H1 (cell line): ENCODE data around the gene GPR101. TPM values are rescaled to one million over a fixed set of nuclear protein-coding genes. Genes with fewer than 3 reads are reported as not detected.

Source experiments
- CTCF ChIA-PET: fragments of 300-600 bp; sonication (Branson Sonifier 250); formaldehyde crosslinking; loops from one replicate; lab custom pipeline; 2021; ENCODE audit not compliant: partially characterized antibody; lab: Charles Lee
- POLR2A ChIA-PET: fragments of 300-600 bp; sonication (Branson Sonifier 250); formaldehyde crosslinking; loops from one replicate; lab custom pipeline; 2021; ENCODE audit warnings: inconsistent platforms; ENCODE audit not compliant: partially characterized antibody; lab: Charles Lee
- DNase-seq, 2 experiments: peaks; one replicate each; pipeline versions ENCODE4 v3.0.0 to v3.0.0-alpha.2; 2010 to 2022; ENCODE audit warnings: low spot score in 2 of 2, low read depth in 1 of 2, mixed read lengths in 1 of 2
- FAIRE-seq: peaks from 2 replicates; lab custom pipeline; 2011; peaks lifted over from hg19 to GRCh38; lab: Jason Lieb, UNC
- H2AFZ ChIP-seq: 2 replicates; pipeline ENCODE4 v1.8.1; 2012; ENCODE audit warnings: low read length, inconsistent platforms
- H2AK5ac ChIP-seq: 2 replicates; pipeline ENCODE4 v1.6.1; 2013; ENCODE audit warnings: low read depth, low read length
- H2BK120ac ChIP-seq: replicated peaks from 2 replicates; pipeline ENCODE3; 2013; ENCODE audit warnings: low read depth, low read length, inconsistent platforms
- H2BK12ac ChIP-seq: 2 replicates; pipeline ENCODE4 v1.6.1; 2013; ENCODE audit warnings: low read depth, low read length
- H2BK15ac ChIP-seq: 2 replicates; pipeline ENCODE4 v1.6.1; 2013; ENCODE audit warnings: low read length
- H2BK20ac ChIP-seq: 2 replicates; pipeline ENCODE4 v1.6.1; 2013; ENCODE audit warnings: low read length
- H2BK5ac ChIP-seq: 2 replicates; pipeline ENCODE4 v1.6.1; 2013; ENCODE audit warnings: low read depth, low read length
- H3K14ac ChIP-seq: 2 replicates; pipeline ENCODE4 v1.6.1; 2013; ENCODE audit warnings: inconsistent platforms; ENCODE audit not compliant: insufficient read length
- H3K18ac ChIP-seq: 2 replicates; pipeline ENCODE4 v1.6.1; 2013; ENCODE audit warnings: low read length; ENCODE audit errors: extremely low read depth
- H3K23ac ChIP-seq: 2 replicates; pipeline ENCODE4 v1.6.1; 2013; ENCODE audit warnings: inconsistent platforms; ENCODE audit not compliant: insufficient read length
- H3K23me2 ChIP-seq: 2 replicates; pipeline ENCODE4 v1.6.1; 2013; ENCODE audit warnings: low read depth, low read length
- H3K27ac ChIP-seq: 2 replicates; pipeline ENCODE4 v1.6.1; 2011; ENCODE audit warnings: low read depth, low read length, inconsistent platforms
- H3K27me3 ChIP-seq, 4 experiments: replicated peaks in 1 of 4; 1 replicate in 1 of 4; 2 replicates in 3 of 4; pipeline versions ENCODE4 v1.6.1 to v1.8.1; 2011 to 2013; ENCODE audit warnings: low read length in 3 of 4, mild to moderate bottlenecking in 3 of 4, inconsistent platforms in 2 of 4, mixed read lengths in 2 of 4, moderate library complexity in 1 of 4; ENCODE audit not compliant: control insufficient read depth in 3 of 4, insufficient read depth in 3 of 4; ENCODE audit errors: extremely low read depth in 1 of 4
- H3K36me3 ChIP-seq, 4 experiments: 2 replicates each; pipeline versions ENCODE4 v1.6.1 to v1.8.1; 2011 to 2013; ENCODE audit warnings: mild to moderate bottlenecking in 4 of 4, low read length in 3 of 4, moderate library complexity in 2 of 4, control low read depth in 1 of 4, inconsistent platforms in 1 of 4; ENCODE audit not compliant: insufficient read depth in 4 of 4, control insufficient read depth in 2 of 4
- H3K4ac ChIP-seq: replicated peaks from 2 replicates; pipeline ENCODE3; 2013; ENCODE audit warnings: low read length, low read depth, mixed read lengths, inconsistent platforms; ENCODE audit not compliant: insufficient read length
- H3K4me1 ChIP-seq, 4 experiments: replicated peaks in 1 of 4; 1 replicate in 1 of 4; 2 replicates in 3 of 4; pipeline versions ENCODE4 v1.6.1 to v1.8.1; 2011 to 2013; ENCODE audit warnings: low read length in 3 of 4, inconsistent platforms in 2 of 4, mixed read lengths in 1 of 4; ENCODE audit not compliant: insufficient read depth in 4 of 4, control insufficient read depth in 3 of 4
- H3K4me2 ChIP-seq, 2 experiments: 2 replicates each; pipeline versions ENCODE4 v1.6.1 to v1.8.1; 2011 to 2013; ENCODE audit warnings: low read depth in 2 of 2, low read length in 2 of 2, control low read depth in 1 of 2, inconsistent platforms in 1 of 2, mild to moderate bottlenecking in 1 of 2; ENCODE audit not compliant: insufficient read depth in 1 of 2
- H3K4me3 ChIP-seq, 4 experiments: fragments of 200-600, 300-600 bp in 1 of 4; sonication (generic), shearing (Covaris generic), sonication (Bioruptor Twin) in 1 of 4; 2 replicates each; pipeline versions ENCODE4 v1.5.1 to v1.8.1; 2011 to 2016; ENCODE audit warnings: low read length in 4 of 4, low read depth in 3 of 4, control low read depth in 2 of 4, inconsistent platforms in 2 of 4, mild to moderate bottlenecking in 2 of 4, mixed read lengths in 1 of 4, moderate library complexity in 1 of 4; ENCODE audit not compliant: insufficient read depth in 2 of 4; ENCODE audit errors: extremely low read depth in 1 of 4
- H3K56ac ChIP-seq: replicated peaks from 2 replicates; pipeline ENCODE3; 2013; ENCODE audit warnings: low read depth, mild to moderate bottlenecking, mixed read lengths, low read length, inconsistent platforms; ENCODE audit not compliant: insufficient read length
- H3K79me1 ChIP-seq: 2 replicates; pipeline ENCODE4 v1.6.1; 2013; ENCODE audit warnings: low read depth, low read length, control low read depth
- H3K79me2 ChIP-seq, 2 experiments: 2 replicates each; pipeline versions ENCODE4 v1.6.1 to v1.8.1; 2012 to 2013; ENCODE audit warnings: low read length in 2 of 2, mild to moderate bottlenecking in 2 of 2, inconsistent platforms in 1 of 2; ENCODE audit not compliant: insufficient read depth in 2 of 2, control insufficient read depth in 1 of 2
- H3K9ac ChIP-seq, 4 experiments: replicated peaks in 1 of 4; 1 replicate in 1 of 4; 2 replicates in 3 of 4; pipeline versions ENCODE4 v1.6.1 to v1.8.1; 2011 to 2013; ENCODE audit warnings: low read depth in 3 of 4, low read length in 3 of 4, control low read depth in 2 of 4, mild to moderate bottlenecking in 2 of 4, moderate library complexity in 2 of 4, inconsistent platforms in 1 of 4; ENCODE audit errors: extremely low read depth in 1 of 4
- H3K9me3 ChIP-seq, 2 experiments: 2 replicates each; pipeline versions ENCODE4 v1.6.1 to v1.8.1; 2012 to 2013; ENCODE audit warnings: mild to moderate bottlenecking in 2 of 2, moderate library complexity in 2 of 2, control low read depth in 1 of 2, inconsistent platforms in 1 of 2, low read depth in 1 of 2, low read length in 1 of 2, mixed read lengths in 1 of 2; ENCODE audit not compliant: insufficient read depth in 2 of 2
- H4K20me1 ChIP-seq, 2 experiments: replicated peaks in 1 of 2; 2 replicates each; pipeline versions ENCODE3 to v1.8.1; 2011 to 2013; ENCODE audit warnings: inconsistent platforms in 2 of 2, low read length in 2 of 2, mild to moderate bottlenecking in 1 of 2; ENCODE audit not compliant: insufficient read depth in 2 of 2, control insufficient read depth in 1 of 2
- H4K5ac ChIP-seq: 2 replicates; pipeline ENCODE4 v1.6.1; 2013; ENCODE audit warnings: low read length, low read depth, mixed read lengths, inconsistent platforms; ENCODE audit not compliant: insufficient read length
- H4K8ac ChIP-seq: 2 replicates; pipeline ENCODE4 v1.8.0; 2013; ENCODE audit warnings: mild to moderate bottlenecking, moderate library complexity, low read length, inconsistent platforms; ENCODE audit not compliant: insufficient read depth; ENCODE audit errors: extremely low read depth
- H4K91ac ChIP-seq: replicated peaks from 2 replicates; pipeline ENCODE3; 2013; ENCODE audit warnings: low read length, mixed read lengths, inconsistent platforms; ENCODE audit not compliant: insufficient read length
- GABPA ChIP-seq: IDR thresholded peaks from 2 replicates; pipeline ENCODE4 v1.6.1; 2011; ENCODE audit warnings: mild to moderate bottlenecking, low read length, moderate library complexity, borderline replicate concordance; ENCODE audit not compliant: insufficient read depth
- PHF8 ChIP-seq: fragments of 200-600 bp; sonication (generic); conservative IDR thresholded peaks from 2 replicates; pipeline ENCODE4 v1.7.1; 2012; ENCODE audit warnings: low read depth, mild to moderate bottlenecking, inconsistent platforms, low read length, moderate library complexity
- WGBS, 2 experiments: shearing (Covaris generic) in 1 of 2; methylation state at CpG; one replicate each; pipeline versions ENCODE4 v1.1.6 to v1.1.7; 2013 to 2015; ENCODE audit warnings: low lambda C conversion rate in 2 of 2, mixed read lengths in 2 of 2, inconsistent platforms in 1 of 2, low coverage in 1 of 2, missing lambda C conversion rate in 1 of 2; ENCODE audit not compliant: insufficient replicate concordance in 2 of 2, insufficient coverage in 1 of 2, insufficient read length in 1 of 2; ENCODE audit errors: extremely low coverage in 1 of 2, missing lambda C conversion rate in 1 of 2; 5-methylcytosine and 5-hydroxymethylcytosine counted together
- polyA plus RNA-seq, 7 experiments: library from polyadenylated mRNA; depleted of rRNA in 3 of 7; stranded (reverse) in 5 of 7; unstranded in 2 of 7; fragments of >200 nt in 5 of 7; fragments of 200-250 nt in 2 of 7; gene quantifications; 1 replicate in 5 of 7; 2 replicates in 1 of 7; 4 replicates in 1 of 7; pipeline versions ENCODE4 v1.2.1 to v1.2.3, GENCODE V29; 2011 to 2013; ENCODE audit warnings: missing spikeins in 2 of 7, mixed read lengths in 2 of 7
- total RNA-seq: library from RNA; stranded (reverse); fragmentation: NEBNext Ultra II Directional; extraction: Animal tissue kit (Norgen Biotek cat#: 25700); gene quantifications from 2 replicates; pipeline ENCODE4 v1.2.1, GENCODE V29; 2021
- TF ChIP-seq, protein P1 (sequence below): IDR thresholded peaks from 2 replicates; pipeline ENCODE4 v1.6.1; 2012; ENCODE audit warnings: inconsistent platforms

The GPR101 gene
- total and polyA plus RNA-seq, 2 of the 8 experiments (the other 6 are each of a cell fraction or from before 2014, with no cell fraction given): not detected

DNA sequence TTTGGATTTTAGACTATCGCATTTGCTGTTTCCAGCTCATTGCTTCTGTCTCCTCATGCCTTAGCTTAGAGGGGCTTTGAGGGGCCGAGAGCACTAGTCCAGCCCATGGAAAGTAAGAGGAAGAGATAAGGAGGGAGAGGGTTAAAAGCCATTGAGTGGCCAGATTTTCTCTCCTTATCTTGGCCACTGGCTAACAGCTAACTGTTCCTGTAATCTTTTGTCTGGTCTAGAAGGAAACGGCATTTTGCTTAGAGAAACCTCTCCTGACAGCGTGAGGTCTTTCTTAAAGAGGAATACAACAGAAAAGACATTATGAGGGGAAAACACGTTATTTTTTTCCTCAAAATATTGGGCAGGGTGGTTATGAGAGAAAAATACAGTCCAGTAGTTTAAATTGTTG lies 7.9 kb downstream of the GPR101 start:
- Histone ChIP-seq H2BK5ac (no peak overlapping the region), H3K56ac (no peak overlapping the region), H3K4me1 (peaks cover 0 to under 1% (median 0%) of the 10 kb centered on the region in 4 experiments; a peak in 1 of 7 replicates), H4K91ac (no peak overlapping the region), H4K5ac (no peak overlapping the region), H3K18ac (no peak overlapping the region), H3K14ac (no peak overlapping the region), H3K9ac (no peak overlapping the region), H3K79me2 (no peaks in the 10 kb centered on the region), H3K36me3 (no peaks in the 10 kb centered on the region), H3K27ac (no peak overlapping the region), H3K27me3 (peaks cover 9 to 17% (median 16%) of the 10 kb centered on the region in 4 experiments), H4K20me1 (peaks cover 0 to 4% of the 10 kb centered on the region in 2 experiments), H2BK12ac (no peak overlapping the region), H3K23me2 (no peaks in the 10 kb centered on the region), H3K4me3 (no peak overlapping the region), H3K4ac (no peak overlapping the region), H2BK15ac (no peak overlapping the region), H4K8ac (no peak overlapping the region), H2AFZ (no peak overlapping the region), H3K79me1 (no peaks in the 10 kb centered on the region), H3K4me2 (no peak overlapping the region), H2BK20ac (no peak overlapping the region), H2BK120ac (no peak overlapping the region), H2AK5ac (no peak overlapping the region), H3K23ac (no peak overlapping the region), H3K9me3 (no peaks in the 10 kb centered on the region)
- CTCF ChIA-PET: no interaction called here
- TF ChIP-seq GABPA: no peak
- TF ChIP-seq, protein P1, sequence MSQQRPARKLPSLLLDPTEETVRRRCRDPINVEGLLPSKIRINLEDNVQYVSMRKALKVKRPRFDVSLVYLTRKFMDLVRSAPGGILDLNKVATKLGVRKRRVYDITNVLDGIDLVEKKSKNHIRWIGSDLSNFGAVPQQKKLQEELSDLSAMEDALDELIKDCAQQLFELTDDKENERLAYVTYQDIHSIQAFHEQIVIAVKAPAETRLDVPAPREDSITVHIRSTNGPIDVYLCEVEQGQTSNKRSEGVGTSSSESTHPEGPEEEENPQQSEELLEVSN: no peak
- no peak for TF ChIP-seq PHF8
- WGBS, 2 experiments: 80% methylated on average over 5 of the region's 5 CpGs; no CpG with 5 or more reads in 1 of the 2 experiments
- DNase-seq (no peak), FAIRE-seq (no peak)
- POLR2A ChIA-PET: no interaction called here
